HG02970 (cell line): Measurements from ENCODE around the gene NKAIN4.
"Not testable (repeated sequence)": the region's sequence is repeated elsewhere in the genome, so short reads cannot be mapped to it uniquely, and the experiment has no call there.

ENCODE experiments used
- ATAC-seq: cut with Tn5 transposase; IDR thresholded peaks from one replicate; pipeline ENCODE4 v1.9.1; 2021; ENCODE audit warnings: mild to moderate bottlenecking, moderate library complexity, moderate number of reproducible peaks; ENCODE audit not compliant: unreplicated experiment, low FRiP score

Gene NKAIN4

DNA sequence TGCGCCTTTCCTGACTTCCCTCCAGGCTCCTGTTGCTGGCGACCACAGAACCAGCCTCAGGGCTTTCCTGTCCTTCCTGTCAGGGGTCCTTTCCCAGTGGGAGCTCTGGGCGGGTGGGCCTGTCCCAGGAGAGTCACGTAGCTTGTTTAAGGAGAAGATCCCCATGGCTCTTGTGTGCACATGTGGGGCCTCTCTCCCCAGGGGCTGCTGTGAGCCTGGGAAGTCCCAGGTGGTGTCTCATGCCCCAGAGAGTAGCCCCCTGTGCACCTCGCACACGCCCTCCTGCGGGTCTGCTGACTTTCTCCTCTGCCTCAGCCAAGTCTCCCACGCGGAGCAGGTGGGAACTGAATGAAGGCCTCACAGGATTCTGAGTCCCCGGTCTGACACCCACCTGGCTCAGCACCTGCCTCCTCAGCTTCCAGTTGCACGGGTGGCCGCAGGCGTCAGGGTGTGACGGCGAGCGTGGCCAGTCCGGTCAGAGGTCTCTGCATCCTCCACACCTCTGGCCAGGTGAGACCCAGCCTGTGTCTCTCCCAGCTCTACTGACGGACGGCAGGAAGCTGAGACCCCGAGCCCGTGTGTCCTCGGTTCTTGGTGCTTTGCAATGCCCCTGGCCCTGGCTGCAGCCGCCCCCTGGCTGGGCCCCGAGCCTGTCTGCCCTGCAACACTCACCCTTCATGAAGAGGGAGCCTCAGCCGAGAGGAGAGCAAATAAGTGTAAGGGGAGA lies 5.6 kb upstream of the NKAIN4 start:
- ATAC-seq: no peak

DNA sequence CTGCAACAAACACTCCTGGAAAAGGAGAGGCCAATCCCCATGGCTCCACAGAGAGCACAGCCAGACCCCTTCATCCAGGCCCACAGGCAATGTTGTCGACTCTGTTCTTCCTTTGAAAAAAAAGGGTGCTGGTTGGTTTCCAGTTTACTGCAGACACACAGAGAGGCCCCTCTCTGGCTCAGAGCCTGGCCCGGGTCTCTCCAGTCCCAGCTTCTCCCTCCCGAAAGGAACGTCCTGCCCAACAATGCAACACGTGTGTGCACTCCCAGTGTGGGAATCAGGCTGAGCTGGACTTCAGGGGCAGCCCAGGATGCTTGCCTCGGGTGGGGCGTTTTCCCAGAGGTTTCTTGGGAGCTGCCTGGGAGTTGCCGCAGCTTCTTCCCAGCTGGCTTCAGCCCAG lies 4.5 kb upstream of the NKAIN4 start:
- ATAC-seq: no peak

GRCh38 chr20:63257629-63258028 lies 3.4 kb upstream of the NKAIN4 start:
- no peak for ATAC-seq

GRCh38 chr20:63256954-63257353 lies 2.7 kb upstream of the NKAIN4 start:
- ATAC-seq: no peak

- ATAC-seq: no peak
These were observed 1.9 kb upstream of the NKAIN4 start for GRCh38 chr20:63255931-63256704.

- no peak for ATAC-seq
These were observed 532 bp upstream of the NKAIN4 start for GRCh38 chr20:63254606-63255384.

DNA sequence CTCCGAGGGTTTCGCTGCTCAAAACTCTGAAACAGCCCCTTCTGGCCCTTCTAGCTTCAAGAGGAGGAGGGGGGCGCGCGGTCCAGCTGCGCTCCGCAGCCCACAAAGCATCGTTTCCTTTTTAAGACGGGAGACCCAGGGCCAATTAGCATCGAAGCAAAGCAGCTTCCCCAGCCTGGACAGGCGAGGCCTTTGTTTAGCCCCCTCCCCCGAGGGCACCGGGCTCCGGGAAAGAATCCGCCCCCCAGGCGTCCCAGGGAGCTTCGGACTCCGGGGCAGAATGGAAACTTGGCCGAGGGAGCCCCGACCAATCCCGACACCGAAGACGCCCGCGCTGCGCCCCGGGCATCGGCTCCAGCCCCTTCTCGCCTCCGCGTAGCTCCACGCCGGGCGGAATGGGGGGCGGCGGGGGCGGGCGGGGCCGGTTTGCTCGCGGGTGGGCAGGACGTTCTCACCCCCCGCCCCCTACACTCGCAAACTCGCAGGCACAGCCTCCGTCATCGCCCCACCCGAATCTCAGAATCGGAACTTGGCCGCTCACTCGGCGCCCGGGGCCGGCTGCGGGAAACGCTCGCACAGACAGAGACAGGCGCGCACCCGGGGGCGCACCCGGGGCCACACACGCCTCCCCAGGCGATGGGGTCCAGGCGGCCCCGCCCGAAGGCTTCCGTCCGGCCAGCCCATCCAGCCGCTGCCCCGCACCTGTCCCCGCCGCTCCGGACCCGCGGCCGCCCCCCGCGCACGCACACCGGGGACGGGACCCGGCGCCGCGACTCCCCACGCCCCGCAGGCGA lies 628 bp downstream of the NKAIN4 start:
- ATAC-seq: no peak

DNA sequence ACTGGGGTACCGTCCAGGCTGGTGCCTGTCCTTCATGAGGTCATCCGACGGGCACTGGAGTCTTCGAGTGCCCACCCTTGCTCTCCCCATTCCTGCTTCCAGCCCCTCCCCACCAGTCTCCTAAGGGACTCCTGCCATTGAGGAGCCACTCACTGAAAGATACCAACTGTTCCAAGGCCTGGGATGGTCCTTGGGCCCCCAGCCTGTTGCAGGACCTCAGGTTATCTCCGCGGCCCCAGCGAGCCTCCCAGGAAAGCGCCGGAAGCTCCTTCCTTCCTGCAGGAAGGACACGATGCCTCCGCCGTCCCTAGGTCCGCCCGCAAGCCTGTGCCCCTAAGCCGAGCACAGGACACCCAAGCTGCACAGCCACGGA lies 1.2 kb downstream of the NKAIN4 start:
- ATAC-seq: no peak

DNA sequence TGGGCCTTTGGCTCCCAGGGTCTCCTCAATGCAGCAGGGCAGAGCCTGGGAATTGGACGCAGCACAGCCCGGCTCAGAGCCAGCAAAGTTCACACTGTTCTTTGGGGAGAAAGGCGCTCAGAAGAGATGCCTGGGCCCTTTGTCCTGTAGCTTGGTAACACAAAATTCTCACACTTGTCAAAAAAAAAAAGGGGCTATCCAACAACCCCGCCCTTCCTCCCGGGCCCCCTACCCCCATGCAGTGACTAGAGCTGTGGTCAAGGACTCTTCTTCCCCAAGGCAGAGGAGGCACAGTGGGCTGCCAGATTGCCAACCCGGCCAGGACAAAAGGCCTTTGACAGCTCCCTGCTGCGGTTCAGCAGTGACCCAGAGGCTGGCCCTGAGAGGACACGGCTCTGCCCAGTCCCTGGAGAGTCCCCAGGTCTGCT lies 2.0 kb downstream of the NKAIN4 start:
- no peak for ATAC-seq

DNA sequence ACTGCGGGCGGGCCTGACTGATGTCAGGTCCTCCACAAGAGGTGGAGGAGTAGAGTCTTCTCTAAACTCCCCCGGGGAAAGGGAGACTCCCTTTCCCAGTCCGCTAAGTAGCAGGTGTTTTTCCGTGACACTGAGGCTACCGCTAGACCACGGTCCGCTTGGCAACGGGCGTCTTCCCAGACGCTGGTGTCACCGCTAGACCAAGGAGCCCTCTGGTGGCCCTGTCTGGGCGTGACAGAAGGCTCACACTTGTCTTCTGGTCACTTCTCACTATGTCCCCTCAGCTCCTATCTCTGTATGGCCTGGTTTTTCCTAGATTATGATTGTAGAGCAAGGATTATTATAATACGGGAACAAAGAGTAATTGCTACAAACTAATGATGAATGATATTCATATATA lies 2.9 kb downstream of the NKAIN4 start:
- ATAC-seq: not testable (repeated sequence)

DNA sequence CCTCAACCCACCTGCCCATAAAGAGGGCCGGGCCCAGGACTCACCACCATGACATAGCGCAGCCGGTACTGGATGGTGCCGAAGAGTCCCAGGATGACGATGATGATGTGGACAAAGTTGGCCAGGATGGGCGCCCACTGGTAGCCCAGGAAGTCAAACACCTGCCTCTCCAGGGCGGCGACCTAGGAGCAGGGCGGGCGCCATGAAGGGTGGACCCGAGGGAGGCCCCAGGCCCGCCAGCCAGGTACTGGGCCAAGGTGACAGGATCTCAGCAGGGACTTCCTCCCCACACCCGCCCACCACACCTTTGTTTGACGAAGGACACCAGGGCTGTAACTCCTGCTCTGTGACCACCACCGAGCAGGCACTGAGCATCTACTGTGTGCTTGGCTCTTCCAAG lies 4.4 kb downstream of the NKAIN4 start:
- ATAC-seq: no peak

GRCh38 chr20:63248835-63249591 lies 5.2 kb downstream of the NKAIN4 start:
- ATAC-seq: no peak

DNA sequence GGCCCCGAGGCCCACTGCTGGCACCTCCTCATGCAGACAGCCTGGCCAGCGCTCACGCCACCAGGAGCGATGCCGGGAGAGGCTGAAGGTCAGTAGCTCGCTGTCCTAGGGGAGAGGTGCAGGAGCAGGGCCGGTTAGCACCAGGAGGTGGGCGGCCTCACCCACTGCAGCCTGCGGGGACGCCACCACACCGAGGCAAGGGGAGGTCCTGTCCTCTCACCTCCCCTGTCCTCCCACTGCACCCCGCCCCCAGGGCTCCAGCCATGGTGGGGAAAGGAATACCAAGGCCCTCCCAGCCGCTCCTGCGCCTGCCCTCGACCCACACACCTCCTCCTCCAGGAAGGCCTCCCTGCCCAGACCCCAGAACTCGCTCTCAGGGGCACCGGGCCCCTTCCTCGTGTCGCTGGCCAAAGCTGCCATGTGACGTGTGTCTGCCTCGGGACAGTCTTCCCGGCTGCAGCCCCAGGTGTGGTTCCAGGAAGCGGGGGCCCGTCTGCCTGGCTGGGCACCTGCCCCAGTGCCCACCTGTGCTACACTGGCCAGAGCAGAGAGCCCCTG lies 6.5 kb downstream of the NKAIN4 start:
- no peak for ATAC-seq

GRCh38 chr20:63246490-63247288 lies 7.6 kb downstream of the NKAIN4 start:
- ATAC-seq: no peak

GRCh38 chr20:63244468-63244867 lies 9.8 kb downstream of the NKAIN4 start:
- ATAC-seq: no peak

GRCh38 chr20:63243604-63244247 lies 10.5 kb downstream of the NKAIN4 start:
- no peak for ATAC-seq

DNA sequence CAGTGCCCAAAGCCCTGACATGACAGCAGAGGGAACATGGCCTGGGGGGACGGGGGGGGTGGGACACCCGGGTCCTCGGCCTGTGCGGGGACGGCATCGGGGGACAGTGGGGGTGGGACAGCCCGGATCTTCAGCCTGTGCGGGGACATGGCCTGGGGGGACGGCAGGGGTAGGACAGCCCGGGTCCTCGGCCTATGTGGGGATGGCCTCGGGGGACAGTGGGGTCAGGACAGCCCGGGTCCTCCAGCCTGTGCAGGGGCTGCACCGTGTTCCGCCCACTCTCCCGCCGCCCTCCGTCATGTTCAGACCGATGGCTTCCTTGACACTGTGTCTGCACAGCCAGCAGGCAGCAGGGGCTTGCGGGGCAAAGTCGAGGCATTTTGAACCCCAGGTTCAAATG lies 11.5 kb downstream of the NKAIN4 start:
- no peak for ATAC-seq

DNA sequence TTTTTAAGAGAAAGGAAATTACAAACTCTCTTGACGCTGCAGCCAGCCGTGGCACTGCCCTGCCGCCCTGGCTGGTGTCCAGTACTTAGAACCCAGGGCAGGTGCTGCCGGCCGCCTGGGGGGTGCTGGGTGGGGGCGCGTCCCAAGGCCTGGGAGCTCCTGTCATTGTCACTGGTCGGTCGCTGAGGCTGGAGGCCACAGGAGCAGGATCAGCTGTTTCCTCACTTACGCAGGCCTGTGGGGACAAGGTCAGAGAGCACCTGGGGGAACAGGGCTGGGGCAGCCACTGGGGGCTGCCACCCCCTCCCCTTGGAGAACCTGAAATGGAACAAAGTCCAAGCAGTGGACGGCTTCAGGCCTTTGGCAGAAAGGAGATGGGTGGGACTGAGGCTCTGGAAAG lies 13.0 kb downstream of the NKAIN4 start:
- no peak for ATAC-seq
